Kidney capillary endothelial cell (primary cell): ENCODE measurements around the gene NUP62.

Experiments used
- DNase-seq: peaks from one replicate; pipeline ENCODE4 v3.0.0-alpha.2; 2018; ENCODE audit warnings: low spot score

The NUP62 gene

DNA sequence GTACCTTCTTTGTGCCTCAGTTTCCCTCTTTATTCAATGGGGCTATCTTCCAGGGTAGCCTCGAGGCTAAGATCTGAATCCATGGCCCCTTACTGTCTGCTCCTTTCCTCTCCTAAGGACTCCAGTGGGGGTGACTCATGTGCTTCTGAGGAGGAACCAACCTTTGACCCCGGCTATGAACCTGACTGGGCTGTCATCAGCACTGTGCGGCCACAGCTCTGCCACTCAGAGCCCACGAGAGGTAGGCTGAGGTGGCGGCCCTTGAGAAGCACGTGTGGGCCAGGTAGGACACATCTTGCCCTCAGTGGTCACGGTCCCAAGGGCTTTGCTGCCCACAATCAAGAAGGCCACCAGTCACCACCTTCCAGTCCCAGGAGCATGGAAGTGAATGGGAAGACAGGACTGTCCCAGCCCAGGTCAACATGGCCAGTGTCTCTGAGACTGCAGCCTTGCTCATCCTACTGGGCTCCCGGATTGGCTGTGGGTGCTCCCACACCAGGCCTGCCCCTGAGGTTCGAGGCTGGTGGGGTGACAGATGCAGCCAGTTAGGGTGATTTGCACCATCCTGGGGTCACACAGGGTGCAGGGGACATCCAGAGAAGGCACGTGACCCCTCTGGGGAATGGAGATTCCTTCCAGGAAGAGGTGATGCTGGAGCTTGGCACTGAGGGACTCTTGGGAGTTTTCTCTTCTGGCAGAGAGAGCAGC lies 49.0 kb downstream of the NUP62 start:
- no peak for DNase-seq

DNA sequence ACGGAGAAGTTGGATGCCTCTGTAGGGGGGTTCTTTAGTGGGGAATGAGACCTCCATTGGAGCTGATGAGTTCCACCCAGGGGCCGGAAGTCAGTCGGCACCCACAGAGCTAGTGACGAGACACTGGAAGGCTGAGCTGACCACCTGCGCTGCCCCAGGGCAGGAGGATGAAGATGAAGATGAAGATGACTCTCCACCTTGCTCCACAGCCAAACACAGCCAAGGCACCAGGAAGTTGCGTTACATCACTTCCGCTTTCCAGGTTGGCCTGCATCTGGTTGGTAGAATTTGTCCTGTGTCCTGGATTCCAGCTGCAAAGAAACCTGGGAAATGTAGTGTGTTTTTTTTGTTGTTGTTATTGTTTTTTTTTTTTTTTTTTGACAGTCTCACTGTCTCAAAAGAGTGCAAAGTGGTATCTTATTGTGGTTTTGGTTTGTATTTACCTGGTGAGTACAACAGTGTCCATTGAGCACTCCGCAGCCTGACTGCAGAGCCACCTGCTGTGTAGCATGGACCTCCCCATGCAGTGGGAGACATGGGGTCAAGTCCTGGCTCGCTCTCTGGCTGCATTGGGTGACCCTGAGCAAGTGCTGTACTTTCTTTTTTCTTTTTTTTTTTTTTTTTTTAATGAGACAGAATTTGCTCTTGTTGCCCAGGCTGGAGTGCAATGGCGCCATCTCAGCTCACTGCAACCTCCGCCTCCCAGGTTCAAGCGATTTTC lies 49.9 kb downstream of the NUP62 start:
- no peak for DNase-seq

DNA sequence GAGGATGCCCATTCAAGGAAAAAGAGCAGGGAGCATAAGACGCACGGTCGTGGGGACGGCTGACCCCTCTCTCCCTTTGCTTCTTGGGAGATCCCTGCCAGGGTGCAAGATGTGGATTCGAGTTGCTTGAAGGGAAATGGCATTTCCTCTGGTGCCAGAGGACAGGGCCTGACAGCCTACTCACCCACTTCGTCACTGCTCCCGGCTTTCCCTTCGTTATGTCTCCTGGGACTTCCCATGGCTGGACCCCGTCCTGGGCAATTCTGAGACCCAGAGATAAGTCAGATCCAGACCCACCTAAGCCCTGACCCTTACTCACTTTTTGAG lies 50.6 kb downstream of the NUP62 start:
- no peak for DNase-seq

DNA sequence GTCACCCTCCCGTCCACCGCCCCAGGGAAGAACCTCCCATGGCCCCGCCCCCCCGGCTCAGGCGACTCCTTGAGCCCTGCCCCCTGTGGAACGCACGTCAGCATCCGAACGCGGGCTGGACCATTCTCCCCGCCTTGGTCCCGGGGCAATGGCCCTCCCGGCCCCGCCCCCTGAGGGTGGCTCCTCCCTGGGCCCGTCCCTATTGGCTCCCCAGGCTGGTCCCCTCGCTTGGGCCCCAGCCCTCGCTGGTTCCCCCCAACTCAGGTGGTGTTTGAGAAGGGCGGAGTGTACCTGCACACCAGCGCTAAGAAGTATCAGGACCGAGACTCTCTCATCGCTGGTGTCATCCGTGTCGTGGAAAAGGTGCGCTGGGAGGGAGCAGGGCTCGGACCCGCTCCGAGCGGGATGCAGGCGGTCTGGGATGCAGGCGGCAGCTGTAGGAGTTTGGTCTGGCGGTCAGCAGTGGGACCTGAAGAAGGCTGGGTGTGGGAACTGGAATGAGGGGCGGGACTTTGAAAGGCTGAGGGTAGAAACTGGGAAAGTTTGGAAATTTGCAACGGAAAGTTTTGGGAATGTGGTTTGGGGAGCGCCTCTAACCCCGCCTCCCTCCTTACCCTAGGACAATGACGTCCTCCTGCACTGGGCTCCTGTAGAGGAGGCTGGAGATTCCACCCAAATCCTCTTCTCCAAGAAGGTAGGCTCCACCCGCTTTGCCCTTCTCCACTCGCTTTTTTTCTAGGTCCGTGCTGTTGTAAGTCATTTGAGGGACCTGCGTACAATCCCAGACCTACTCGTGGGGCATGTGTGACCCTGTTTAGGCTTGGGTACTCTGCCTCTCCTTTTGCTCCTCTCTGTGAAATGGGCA lies 51.2 kb downstream of the NUP62 start:
- DNase-seq, result peak; percentile 93

DNA sequence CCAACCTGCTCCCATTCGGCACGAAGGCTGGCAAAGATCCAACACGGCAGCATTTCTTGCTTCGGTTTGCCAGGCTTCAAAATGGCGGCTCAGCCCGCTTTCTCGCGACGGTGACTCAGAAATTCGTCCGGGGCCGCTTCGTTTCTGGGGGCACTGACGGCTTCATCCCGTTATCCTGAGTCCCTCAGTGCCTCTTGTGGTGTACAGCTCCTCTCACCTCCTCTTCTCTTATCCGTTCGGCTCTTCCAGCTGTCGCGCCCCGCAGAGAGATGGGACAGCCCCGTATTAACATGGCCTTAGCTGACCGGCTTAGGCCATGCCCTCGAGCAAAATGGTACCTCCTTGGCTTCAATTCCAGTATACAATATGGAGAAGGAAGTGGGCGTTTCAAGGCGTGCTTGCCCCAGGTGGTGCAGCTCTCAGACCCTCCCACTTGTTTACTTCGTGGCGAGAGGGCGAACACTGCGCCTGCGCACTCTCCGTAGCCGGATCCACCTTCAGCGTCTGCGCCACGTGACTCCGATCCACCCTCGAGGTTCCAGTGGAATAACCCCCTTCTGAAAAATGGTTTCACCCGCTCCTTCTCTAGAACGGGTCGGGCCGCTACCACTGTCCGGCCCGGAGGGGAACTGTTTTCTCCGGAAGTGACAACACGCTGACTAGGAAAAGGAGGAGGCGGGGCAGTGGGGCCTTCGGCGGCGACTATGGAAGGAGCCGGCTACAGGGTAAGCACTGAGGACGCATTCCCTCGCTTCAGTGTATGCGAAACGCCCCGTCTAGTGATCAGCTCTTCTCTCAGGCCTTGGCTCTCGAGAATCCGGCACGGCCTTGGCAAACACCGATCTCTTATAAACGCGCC lies 52.1 kb downstream of the NUP62 start, which contains the start of the genes AKT1S1 and TBC1D17:
TSS of gene AKT1S1 (minus strand) at position 336 of the 859 bp plus-strand sequence. CDS start 4,060 bp downstream, outside the sequence.
TSS of gene TBC1D17 (plus strand) at position 683 of the 859 bp plus-strand sequence. CDS start at position 705, 22 bp downstream.
- peak; percentile 99 for DNase-seq

DNA sequence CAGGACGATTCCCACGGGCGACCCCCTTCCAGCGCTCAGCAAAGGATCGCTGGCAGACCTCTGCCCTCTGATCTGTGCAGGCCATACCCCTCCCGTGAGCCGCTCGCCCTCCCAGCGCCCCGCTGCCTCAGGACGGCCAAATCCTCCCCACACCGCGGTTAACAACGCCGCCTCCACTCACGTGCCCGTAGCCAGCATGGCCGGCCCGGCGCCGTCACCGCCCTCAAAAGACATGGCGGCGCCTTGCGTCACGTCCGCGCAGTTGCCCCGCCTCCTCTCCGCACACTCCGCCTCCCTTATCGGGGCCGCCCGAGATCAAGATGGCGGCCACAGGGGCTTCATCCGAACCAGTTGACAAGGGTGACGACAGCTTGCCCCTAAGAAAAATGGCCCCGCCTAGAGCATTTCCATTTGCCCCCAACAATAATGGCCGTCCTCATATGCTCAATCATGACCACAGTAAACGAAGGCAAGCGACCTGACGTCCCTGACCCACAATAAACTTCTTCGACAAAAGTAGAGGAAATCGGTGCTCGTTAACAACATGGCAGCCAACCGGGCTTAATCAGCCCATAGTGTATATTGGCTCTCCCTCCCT lies 52.8 kb downstream of the NUP62 start:
- peak; percentile 99 for DNase-seq

DNA sequence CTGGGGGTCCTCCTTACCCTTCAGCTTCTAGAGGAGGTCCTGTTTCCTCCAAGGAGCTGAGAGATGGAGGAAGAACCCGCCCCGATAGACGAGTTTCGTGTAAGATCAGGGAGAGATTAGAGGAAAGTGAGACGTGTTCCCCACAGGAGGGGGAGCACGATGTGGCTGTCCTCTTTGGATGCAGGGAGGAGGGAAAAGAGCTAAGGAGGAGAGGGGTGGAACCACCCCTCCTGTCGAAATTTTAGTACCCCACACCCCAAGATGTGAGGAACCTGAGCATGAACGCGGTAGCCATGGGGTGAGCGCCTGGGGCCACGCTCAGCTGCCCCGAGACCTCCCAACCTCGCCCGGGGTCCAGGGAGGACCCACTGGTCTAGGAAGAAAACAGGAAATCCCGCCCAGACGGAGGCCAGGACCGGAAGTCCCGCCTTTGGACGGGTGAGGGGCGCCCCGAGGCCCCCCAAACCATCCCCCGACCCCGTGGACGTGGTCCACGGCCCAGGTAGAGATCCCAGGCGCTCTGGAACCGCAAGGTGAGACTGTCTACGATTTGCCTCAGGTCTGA lies 53.4 kb downstream of the NUP62 start:
- no peak for DNase-seq

DNA sequence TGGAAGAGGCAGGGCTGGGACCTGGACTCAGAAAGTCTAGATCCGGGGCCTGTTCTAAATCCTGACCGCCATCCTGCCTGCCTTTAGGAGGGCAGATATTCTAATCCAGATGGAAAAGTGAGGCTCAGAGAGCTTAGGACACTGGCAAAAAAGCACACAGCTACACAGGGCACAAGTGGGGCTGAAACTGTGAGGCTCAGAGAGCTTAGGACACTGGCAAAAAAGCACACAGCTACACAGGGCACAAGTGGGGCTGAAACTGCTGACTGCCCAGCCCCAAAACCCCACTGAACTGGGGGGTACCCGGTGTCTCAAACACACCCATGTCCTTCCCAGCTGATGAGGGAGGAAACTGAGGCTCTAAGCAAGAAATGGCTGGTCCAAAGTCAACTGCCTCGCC lies 54.1 kb downstream of the NUP62 start:
- DNase-seq, result no peak

DNA sequence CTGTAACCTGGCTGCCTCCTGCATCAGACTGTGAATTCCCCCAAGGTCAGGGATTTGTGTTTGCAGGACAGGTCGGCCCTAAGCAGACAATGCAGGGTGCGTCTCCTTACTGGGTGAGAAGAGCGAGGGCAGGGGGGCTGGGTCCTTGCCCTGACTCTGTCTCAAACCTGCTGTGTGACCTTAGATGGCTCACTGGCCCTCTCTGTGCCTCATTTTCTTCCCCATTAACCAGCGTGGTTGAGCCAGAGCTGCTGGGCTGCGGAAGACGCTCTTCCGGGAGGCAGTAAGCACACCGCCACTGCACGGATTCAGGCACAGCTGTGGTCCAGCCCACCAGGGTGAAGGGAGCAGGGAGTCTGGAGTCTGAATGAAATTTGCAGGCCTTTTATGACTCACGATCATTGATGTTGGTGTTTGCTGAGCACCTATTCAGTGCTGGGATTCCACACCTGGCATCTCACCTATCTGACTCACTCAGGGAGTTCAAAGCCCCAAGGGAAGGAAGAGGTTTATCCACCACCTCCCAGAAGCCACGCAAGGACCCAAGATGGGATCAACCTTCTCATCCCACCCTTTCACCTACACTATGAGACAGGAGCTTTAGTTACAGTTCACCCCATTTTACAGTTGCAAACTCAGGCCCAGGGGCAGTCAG lies 54.7 kb downstream of the NUP62 start:
- DNase-seq, result no peak

DNA sequence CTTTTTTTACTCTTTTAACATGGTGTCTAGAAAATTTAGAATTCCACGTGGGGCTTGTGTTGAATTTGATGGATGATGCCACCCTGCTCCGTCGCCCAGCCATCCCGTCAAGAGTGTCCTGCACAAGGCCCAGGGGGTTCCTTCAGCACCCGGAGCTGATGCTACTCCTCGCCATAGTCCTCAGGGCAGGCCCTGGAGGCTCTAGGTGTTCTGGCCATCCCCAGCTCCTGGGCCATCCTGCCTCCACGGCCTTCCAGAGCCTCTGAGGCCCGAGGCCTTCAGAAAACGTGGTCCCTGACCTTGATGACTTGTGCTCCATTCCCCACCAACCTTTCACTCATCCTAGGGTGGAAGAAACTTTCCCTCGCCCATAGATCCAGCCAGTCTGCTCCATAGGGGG lies 55.5 kb downstream of the NUP62 start:
- no peak for DNase-seq

DNA sequence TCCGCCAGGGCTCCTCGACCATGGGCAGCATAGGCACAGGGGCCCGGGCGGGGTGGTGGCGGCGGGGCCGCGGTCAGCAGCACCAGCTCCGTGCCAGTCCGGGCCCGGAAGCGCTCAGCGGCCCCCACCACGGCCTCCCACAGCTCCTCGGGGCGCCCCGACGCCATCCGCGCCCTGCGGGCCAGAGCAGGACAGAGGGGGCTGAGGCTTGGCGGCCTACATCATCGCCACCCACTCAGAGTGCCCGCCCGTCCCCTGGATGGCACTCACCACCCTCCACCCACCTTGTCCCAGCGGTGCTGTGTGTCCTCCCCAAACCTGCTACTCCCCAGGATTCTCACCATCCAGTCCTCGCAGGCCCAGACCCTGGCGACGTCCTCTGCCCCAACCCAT lies 56.2 kb downstream of the NUP62 start:
- no peak for DNase-seq

DNA sequence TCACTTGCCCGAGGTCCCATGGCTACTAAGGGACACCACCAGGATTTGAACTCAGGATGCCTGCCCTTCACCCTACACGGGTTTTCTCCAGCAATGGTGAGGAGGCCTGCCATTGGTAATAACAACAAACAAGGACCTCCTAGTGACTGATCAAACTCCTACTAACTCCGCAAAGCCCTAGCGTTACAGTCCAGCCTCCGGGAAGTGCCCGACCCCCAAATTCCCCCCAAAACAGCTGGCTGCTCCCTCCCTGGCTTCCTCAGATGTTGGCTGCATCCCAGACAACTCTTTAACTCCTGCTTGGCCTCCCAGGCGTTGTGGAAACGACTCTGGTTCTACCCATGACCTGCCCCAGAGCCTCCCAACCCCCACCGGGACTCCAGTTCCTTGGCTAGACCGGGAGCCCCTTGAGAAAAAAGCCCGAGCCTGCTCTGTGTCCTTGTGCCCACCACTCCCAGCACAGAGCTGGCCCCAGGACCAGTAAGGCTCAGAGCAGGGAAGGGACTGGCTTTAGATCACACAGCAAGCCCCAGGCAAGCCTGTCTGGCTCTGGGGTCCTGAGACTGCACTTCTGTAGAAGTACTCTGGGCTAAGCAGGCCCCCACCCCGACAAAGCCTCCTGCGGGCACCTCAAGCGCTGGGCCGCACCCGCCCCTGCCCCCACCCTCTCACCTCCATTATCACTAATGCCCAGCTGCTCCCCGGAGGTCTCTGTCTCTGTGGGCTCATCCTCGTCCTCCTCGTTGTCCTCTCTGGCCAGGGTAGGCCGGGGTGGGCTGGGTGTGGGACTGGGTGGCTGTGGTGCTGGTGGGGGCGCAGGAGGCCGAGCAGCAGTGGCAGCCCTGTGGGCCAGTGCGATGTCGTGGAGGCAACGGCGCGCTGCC lies 56.8 kb downstream of the NUP62 start:
- no peak for DNase-seq

DNA sequence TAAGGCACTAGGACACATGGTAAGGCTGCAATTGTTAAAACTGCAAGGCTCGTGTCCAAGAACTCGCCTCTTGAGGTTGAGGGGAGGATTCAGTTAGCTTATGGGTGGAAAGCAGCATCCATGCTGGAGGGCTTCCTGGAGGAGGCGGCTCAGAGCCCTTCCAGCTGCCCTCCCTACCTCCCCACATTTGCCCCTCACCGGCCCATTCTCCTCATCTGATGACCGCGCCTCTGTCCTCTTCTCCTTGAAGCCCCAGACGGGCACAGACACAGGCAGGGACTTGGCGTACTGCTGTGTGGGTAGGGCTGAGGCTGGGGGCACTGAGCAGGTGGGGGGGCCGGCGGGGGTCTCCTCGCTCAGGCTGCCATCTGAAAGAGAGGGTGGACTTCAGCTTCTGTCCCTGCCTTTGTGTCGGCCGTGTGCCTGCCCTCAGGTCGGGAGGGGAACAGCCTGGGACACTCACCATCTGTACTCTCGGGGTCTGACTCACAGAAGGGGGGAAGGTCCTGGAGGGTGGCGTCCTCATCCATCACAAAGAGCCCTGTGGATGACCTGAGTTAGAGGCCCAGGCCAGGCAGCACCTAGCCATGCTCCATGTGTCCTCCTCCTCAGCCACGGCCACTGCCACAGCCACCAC lies 57.8 kb downstream of the NUP62 start:
- no peak for DNase-seq

DNA sequence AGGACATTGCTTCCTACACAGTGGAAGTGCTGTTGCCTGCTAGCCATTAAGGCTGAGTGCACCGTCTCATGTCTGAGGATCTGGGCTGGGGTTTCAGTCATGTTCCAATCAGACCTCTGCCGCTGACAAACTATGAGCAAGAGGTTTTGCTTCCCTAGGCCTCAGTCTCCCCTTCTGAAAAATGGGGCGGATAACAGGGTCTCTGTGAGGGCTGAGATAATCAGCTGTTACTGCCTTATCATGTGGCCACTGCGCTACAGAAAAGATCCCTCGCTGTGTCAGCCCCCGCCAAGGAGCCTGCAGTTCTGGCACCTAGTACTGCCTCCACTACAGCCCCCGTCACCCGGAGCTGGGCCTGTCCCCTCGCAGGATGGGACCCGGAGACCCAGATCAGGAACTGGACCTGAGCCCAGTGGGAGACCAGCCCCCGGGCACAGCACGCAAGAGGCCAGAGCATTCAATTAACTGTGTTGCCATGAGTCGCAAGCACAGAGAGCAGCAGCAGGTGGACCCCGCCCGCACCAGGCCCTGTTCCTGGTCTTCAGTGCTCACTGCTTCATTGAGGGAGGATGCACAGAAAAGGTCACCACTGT lies 58.9 kb downstream of the NUP62 start:
- no peak for DNase-seq

DNA sequence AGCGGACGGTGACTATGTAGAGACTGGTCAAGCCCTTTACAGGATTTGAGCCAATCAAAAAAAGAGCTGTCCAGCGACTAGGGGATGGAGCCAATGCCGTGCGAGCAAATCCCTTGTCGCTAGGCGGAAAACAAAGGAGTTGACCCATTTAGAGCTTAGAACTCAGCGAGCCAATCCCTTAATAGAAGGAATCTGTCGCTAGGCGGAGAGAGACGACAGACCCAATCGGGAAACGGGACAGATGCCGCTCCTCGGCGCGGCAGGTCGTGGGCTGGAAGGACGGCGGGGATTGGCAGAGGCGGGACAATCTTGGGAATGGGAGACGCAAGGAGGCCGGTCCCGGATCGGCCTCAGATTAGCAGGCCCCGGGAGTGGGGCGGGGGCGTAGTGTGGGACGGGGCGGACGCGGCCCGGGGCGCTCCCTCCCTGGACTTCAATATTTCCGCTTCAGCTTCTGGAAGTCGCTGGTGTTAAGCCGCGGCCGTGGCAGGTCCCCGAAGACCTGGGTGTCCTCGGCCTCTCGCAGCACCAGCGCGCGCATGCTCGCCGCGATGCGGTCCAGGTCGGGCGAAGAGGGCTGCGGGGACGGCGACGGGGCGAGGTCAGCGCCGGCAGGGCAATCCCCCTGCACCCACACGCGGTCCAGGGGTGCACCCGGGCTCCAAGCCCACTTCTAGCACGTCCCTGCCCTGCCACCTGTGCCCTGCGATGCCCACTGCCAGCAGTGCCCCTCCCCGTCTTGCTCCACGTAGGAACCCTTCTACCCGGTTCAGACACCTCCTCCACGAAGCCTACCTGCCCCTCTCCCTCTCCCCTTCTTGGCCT lies 59.6 kb downstream of the NUP62 start:
- peak; percentile 100 for DNase-seq

DNA sequence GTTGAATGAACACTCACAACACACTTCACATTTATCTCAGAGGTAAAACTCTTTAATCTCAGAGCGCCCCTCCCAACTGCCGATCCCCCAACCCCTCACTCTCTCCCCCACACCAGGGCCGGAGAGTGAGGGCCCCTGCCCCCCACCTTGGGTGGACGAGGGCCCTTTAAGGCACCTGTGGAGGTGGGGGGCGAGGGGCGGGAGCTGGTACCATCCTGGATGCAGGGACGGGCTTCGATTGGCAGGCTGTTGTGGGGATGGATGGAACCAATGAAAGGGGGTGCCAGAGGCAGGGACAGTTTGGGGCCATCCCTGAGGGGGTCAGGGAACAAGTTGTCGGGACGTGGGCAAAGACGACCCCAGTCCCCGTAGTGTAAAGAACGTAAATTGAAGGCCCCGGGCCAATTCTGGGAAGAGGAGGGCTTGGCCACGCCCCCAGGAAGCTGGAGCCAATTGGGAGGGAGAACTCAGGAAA lies 60.3 kb downstream of the NUP62 start:
- DNase-seq, result no peak
